Astrocyte (in vitro differentiated cells and primary cell): ENCODE measurements around the gene SYCE1. TPM values are rescaled to one million over a fixed set of nuclear protein-coding genes. Genes with fewer than 3 reads are reported as not detected.
A peak's percentile ranks its signal among the peaks of the same experiment; 100 is the strongest.
"Not testable (repeated sequence)": the region's sequence is repeated elsewhere in the genome, so short reads cannot be mapped to it uniquely, and the experiment has no call there.

Source experiments
- DNase-seq: peaks from one replicate; pipeline ENCODE4 v3.0.0-alpha.2; 2010; ENCODE audit warnings: low read depth
- FAIRE-seq: peaks from 2 replicates; lab custom pipeline; 2011; peaks lifted over from hg19 to GRCh38; lab: Jason Lieb, UNC
- H2AFZ ChIP-seq: 2 replicates; pipeline ENCODE4 v1.6.0; 2012; ENCODE audit warnings: low read depth, low read length, inconsistent platforms
- H3K27ac ChIP-seq: 2 replicates; pipeline ENCODE4 v1.5.1; 2011; ENCODE audit warnings: low read depth, low read length, inconsistent platforms
- H3K27me3 ChIP-seq: 2 replicates; pipeline ENCODE4 v1.6.0; 2011; ENCODE audit warnings: low read length, inconsistent platforms; ENCODE audit not compliant: insufficient read depth
- H3K36me3 ChIP-seq: 2 replicates; pipeline ENCODE4 v1.5.1; 2011; ENCODE audit warnings: low read length, inconsistent platforms; ENCODE audit not compliant: insufficient read depth
- H3K4me1 ChIP-seq: 2 replicates; pipeline ENCODE4 v1.5.1; 2011; ENCODE audit warnings: low read length, inconsistent platforms; ENCODE audit not compliant: insufficient read depth
- H3K4me2 ChIP-seq: 2 replicates; pipeline ENCODE4 v1.6.0; 2012; ENCODE audit warnings: low read length, inconsistent platforms
- H3K4me3 ChIP-seq: 2 replicates; pipeline ENCODE4 v1.5.1; 2011; ENCODE audit warnings: low read depth, mild to moderate bottlenecking, low read length, inconsistent platforms; ENCODE audit not compliant: insufficient read depth
- H3K79me2 ChIP-seq: 2 replicates; pipeline ENCODE4 v1.6.0; 2012; ENCODE audit warnings: mild to moderate bottlenecking, low read length, inconsistent platforms; ENCODE audit not compliant: insufficient read depth
- H3K9ac ChIP-seq: 2 replicates; pipeline ENCODE4 v1.6.0; 2012; ENCODE audit warnings: mild to moderate bottlenecking, low read length, inconsistent platforms
- H3K9me3 ChIP-seq: 2 replicates; pipeline ENCODE4 v1.5.1; 2012; ENCODE audit warnings: low read depth, mild to moderate bottlenecking, low read length, inconsistent platforms; ENCODE audit not compliant: insufficient read depth
- H4K20me1 ChIP-seq: 2 replicates; pipeline ENCODE4 v1.6.0; 2012; ENCODE audit warnings: low read length, inconsistent platforms; ENCODE audit not compliant: insufficient read depth
- H3K27ac Mint-ChIP-seq: one replicate; pipeline ENCODE4 v1.8.0; 2021; ENCODE audit warnings: mild to moderate bottlenecking, mixed read lengths; ENCODE audit not compliant: unreplicated experiment
- H3K27me3 Mint-ChIP-seq: one replicate; pipeline ENCODE4 v1.8.0; 2021; ENCODE audit warnings: low read depth, mixed read lengths; ENCODE audit not compliant: unreplicated experiment
- H3K36me3 Mint-ChIP-seq: one replicate; pipeline ENCODE4 v1.8.0; 2021; ENCODE audit warnings: low read depth, mixed read lengths; ENCODE audit not compliant: unreplicated experiment
- H3K4me1 Mint-ChIP-seq: one replicate; pipeline ENCODE4 v1.8.0; 2021; ENCODE audit warnings: low read depth, mixed read lengths; ENCODE audit not compliant: unreplicated experiment
- H3K4me3 Mint-ChIP-seq: one replicate; pipeline ENCODE4 v1.8.0; 2021; ENCODE audit warnings: mild to moderate bottlenecking, moderate library complexity, mixed read lengths; ENCODE audit not compliant: unreplicated experiment
- H3K9me3 Mint-ChIP-seq: one replicate; pipeline ENCODE4 v1.8.0; 2021; ENCODE audit warnings: mild to moderate bottlenecking, mixed read lengths; ENCODE audit not compliant: unreplicated experiment
- EZH2 ChIP-seq: IDR thresholded peaks from 2 replicates; pipeline ENCODE4 v1.6.1; 2012; ENCODE audit warnings: mild to moderate bottlenecking, low read length, inconsistent platforms; ENCODE audit not compliant: insufficient read depth
- total RNA-seq: library from RNA; stranded (reverse); gene quantifications from 2 replicates; pipeline ENCODE4 v1.2.1, GENCODE V29; 2021
- TF ChIP-seq, protein P1 (sequence below): IDR thresholded peaks from 2 replicates; pipeline ENCODE4 v1.5.1; 2011; ENCODE audit warnings: low read depth, mild to moderate bottlenecking, inconsistent platforms, low read length, moderate library complexity; ENCODE audit not compliant: insufficient read depth

Gene SYCE1
- total RNA-seq, 1 donor from 2014 or later = 0.23 TPM

DNA sequence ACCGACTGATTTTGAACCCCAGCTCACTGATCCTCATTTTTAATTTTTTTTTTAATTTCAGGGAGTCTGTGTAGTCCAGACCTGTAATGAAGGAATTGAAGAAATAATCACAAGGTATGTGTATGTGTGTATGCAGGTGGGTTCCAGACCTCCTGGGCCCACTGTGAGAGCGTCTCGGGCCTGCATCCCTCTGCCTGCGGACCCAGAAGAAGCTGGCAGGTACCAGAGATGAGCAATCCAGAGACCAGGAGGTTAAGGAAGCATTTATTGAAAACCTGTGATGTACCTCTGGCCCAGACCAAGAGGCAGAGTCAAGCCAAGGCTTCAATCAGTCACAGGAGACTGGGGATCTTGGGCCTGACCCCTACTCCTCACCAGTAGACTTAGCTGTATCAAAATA, 10.8 kb downstream of the SYCE1 start:
- DNase-seq (no peak), FAIRE-seq (no peak)
- Histone ChIP-seq H3K4me1 (no peaks in the 10 kb centered on the region), H3K27ac (no peak overlapping the region), H3K79me2 (no peaks in the 10 kb centered on the region), H3K36me3 (no peaks in the 10 kb centered on the region), H4K20me1 (no peaks in the 10 kb centered on the region), H3K4me2 (no peak overlapping the region), H3K27me3 (no peaks in the 10 kb centered on the region), H3K9me3 (no peaks in the 10 kb centered on the region), H3K4me3 (no peak overlapping the region), H3K9ac (no peak overlapping the region), H2AFZ (no peak overlapping the region)
- H3K27me3 Mint-ChIP-seq = peaks cover 18% of the 10 kb centered on the region
- no peaks in the 10 kb centered on the region for H3K36me3 Mint-ChIP-seq
- no peak overlapping the region for H3K27ac Mint-ChIP-seq
- H3K9me3 Mint-ChIP-seq = peaks cover 5% of the 10 kb centered on the region
- TF ChIP-seq, protein P1, sequence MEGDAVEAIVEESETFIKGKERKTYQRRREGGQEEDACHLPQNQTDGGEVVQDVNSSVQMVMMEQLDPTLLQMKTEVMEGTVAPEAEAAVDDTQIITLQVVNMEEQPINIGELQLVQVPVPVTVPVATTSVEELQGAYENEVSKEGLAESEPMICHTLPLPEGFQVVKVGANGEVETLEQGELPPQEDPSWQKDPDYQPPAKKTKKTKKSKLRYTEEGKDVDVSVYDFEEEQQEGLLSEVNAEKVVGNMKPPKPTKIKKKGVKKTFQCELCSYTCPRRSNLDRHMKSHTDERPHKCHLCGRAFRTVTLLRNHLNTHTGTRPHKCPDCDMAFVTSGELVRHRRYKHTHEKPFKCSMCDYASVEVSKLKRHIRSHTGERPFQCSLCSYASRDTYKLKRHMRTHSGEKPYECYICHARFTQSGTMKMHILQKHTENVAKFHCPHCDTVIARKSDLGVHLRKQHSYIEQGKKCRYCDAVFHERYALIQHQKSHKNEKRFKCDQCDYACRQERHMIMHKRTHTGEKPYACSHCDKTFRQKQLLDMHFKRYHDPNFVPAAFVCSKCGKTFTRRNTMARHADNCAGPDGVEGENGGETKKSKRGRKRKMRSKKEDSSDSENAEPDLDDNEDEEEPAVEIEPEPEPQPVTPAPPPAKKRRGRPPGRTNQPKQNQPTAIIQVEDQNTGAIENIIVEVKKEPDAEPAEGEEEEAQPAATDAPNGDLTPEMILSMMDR = no peak
- TF ChIP-seq EZH2 = no peak
- no peaks in the 10 kb centered on the region for H3K4me1 Mint-ChIP-seq
- H3K4me3 Mint-ChIP-seq = no peak overlapping the region

DNA sequence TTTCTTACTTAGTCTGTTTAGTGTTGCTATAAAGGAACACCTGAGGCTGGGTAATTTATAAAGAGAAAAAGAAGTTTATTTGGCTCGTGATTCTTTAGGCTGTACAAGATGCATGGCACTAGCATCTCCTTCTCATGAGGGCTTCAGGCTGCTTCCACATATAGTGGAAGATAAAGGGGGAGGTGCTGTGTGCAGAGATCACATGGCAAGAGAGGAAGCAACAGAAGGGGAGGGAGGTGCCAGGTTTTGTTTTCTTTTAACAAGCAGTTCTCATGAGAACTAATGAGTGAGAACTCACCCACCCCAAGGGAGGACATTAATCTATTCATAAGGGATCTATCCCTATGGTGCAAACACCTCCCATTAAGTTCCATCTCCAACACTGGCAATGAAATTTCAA, 20.9 kb downstream of the SYCE1 start:
- Mint-ChIP-seq H3K27me3 (peaks cover 13% of the 10 kb centered on the region), H3K4me1 (no peaks in the 10 kb centered on the region), H3K9me3 (peaks cover 8% of the 10 kb centered on the region), H3K27ac (no peak overlapping the region), H3K4me3 (no peak overlapping the region), H3K36me3 (no peaks in the 10 kb centered on the region)
- H2AFZ ChIP-seq = no peak overlapping the region
- no peak for FAIRE-seq
- no peak for DNase-seq
- no peak overlapping the region for H3K4me3 ChIP-seq
- H3K4me2 ChIP-seq = no peak overlapping the region
- H3K4me1 ChIP-seq = no peaks in the 10 kb centered on the region
- peaks cover 7% of the 10 kb centered on the region for H3K9me3 ChIP-seq
- H3K36me3 ChIP-seq = no peaks in the 10 kb centered on the region
- TF ChIP-seq, protein P1 = no peak
- TF ChIP-seq EZH2 = no peak
- no peak overlapping the region for H3K9ac ChIP-seq
- no peaks in the 10 kb centered on the region for H3K79me2 ChIP-seq
- H4K20me1 ChIP-seq = no peaks in the 10 kb centered on the region
- H3K27me3 ChIP-seq = no peaks in the 10 kb centered on the region
- no peak overlapping the region for H3K27ac ChIP-seq

DNA sequence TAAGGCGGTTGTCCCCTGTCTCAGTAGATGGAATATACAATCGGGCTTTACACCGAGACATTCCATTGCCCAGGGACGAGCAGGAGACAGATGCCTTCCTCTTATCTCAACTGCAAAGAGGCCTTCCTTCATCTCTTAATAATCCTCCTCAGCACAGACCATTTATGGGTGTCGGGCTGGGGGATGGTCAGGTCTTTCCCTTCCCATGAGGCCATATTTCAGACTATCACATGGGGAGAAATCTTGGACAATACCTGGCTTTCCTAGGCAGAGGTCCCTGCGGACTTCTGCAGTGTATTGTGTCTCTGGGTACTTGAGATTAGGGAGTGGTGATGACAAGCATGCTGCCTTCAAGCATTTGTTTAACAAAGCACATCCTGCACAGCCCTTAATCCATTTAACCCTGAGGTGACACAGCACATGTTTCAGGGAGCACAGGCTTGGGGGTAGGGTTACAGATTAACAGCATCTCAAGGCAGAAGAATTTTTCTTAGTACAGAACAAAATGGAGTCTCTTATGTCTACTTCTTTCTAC, 23.9 kb downstream of the SYCE1 start:
- not testable (repeated sequence) for H3K4me3 ChIP-seq, H2AFZ ChIP-seq, H3K36me3 ChIP-seq, H3K9me3 Mint-ChIP-seq, H3K4me3 Mint-ChIP-seq, H3K4me1 ChIP-seq, H3K27me3 ChIP-seq, H3K9me3 ChIP-seq, H3K36me3 Mint-ChIP-seq, H3K27me3 Mint-ChIP-seq, H4K20me1 ChIP-seq, H3K27ac ChIP-seq, H3K4me1 Mint-ChIP-seq, DNase-seq, H3K79me2 ChIP-seq, H3K9ac ChIP-seq, FAIRE-seq, H3K4me2 ChIP-seq
- peak overlapping the region; percentile 43 for H3K27ac Mint-ChIP-seq
